Type B pancreatic cell (in vitro differentiated cells): ENCODE results near the gene B3GNT7. TPM values are rescaled to one million over a fixed set of nuclear protein-coding genes. Genes with fewer than 3 reads are reported as not detected.

Experiments used
- DNase-seq: peaks from one replicate; pipeline ENCODE4 v3.0.0; 2021; ENCODE audit warnings: mixed read lengths; ENCODE audit not compliant: unreplicated experiment; ENCODE audit errors: extremely low spot score
- H3K27ac Mint-ChIP-seq: 2 replicates; pipeline ENCODE4 v1.8.0; 2021; ENCODE audit warnings: mild to moderate bottlenecking, mixed read lengths
- H3K27me3 Mint-ChIP-seq: 2 replicates; pipeline ENCODE4 v1.8.0; 2021; ENCODE audit warnings: mixed read lengths
- H3K36me3 Mint-ChIP-seq: 2 replicates; pipeline ENCODE4 v1.8.0; 2021; ENCODE audit warnings: mixed read lengths
- H3K4me1 Mint-ChIP-seq: one replicate; pipeline ENCODE4 v1.8.0; 2021; ENCODE audit warnings: mixed read lengths; ENCODE audit not compliant: unreplicated experiment
- H3K4me3 Mint-ChIP-seq: 2 replicates; pipeline ENCODE4 v1.8.0; 2021; ENCODE audit warnings: mild to moderate bottlenecking, mixed read lengths
- H3K9me3 Mint-ChIP-seq: 2 replicates; pipeline ENCODE4 v1.8.0; 2021; ENCODE audit warnings: mixed read lengths
- total RNA-seq: library from RNA; stranded (reverse); gene quantifications from 2 replicates; pipeline ENCODE4 v1.2.1, GENCODE V29; 2021; ENCODE audit warnings: low replicate concordance
- TF ChIP-seq, protein P1 (sequence below): fragments of 200-600 bp; sonication (generic); conservative IDR thresholded peaks from 2 replicates; pipeline ENCODE4 v1.5.0; 2021; ENCODE audit warnings: antibody characterized with exemption, mild to moderate bottlenecking

B3GNT7 gene
- total RNA-seq, 1 donor from 2014 or later, result 6.8 TPM

DNA sequence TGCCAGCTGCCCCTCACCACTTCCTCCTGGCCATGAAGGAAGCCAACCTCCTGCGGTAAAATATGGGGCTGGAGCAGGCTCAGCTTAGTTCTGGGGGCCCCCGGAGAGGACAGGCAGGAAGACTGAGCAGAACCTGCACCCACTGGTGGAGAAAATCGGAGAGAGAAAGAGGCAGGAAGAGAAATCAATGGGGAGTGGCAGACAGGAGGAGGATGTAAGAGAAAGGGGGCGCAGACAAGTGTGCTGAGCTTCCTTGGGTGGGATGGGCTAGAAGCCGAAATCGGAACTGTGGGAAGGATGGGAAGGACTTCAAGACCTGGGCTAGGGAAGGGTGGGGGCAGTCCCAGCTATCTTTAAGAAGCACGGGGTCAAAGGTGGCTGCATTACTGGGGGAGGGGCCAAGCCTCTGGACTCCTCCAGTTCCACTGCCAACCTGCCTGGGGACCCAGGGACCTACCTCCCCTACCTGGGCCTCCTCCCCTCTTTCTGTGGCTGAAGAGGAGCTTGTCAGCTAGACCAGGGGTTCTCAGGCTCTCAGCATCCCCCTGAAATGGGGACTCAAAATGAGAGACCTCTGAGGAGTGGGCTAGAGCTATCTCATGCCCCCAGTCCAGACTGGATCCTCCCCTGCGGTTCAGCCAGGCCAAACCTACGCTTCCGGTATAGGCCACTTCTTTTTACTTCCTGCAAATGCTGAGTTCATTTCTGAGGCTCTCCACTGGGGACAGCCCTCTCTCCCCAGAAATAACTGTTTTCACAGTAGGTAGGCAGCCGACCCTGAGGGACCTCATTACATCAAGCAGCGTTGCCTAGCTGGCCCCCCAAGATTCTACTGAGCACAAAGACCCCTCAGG is 33.6 kb upstream of the B3GNT7 start:
- H3K4me1 Mint-ChIP-seq, result peaks cover 7% of the 10 kb centered on the region
- DNase-seq, result no peak

DNA sequence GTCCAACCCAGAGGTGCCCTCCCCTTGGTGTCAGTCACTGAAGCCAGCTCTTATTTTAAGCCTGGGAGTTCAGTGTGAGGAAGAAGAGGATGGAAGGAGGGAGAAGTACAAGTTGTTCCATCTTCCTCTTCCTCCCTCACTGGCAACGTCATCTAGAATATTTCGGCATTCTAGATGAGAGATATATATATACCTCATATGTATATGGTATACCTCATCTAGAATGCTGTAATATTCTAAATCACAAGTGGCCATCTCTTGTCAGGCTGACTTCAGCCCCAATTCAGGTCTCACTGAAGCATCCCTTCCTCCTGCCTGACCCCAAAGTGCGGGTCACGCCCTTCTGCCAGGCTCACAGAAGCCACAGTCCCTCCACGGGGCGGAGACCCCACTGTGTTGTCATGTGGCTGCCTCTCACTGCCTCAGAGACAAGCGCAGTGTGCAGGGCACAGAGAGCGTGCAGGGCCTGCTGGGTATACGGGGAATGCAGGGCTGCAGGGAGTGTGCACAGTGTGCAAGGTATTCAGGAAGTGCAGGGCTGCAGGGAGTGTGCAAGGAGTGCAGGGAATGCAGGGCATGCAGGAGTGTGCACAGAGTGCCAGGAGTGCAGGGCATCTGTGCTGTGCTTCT is 32.8 kb upstream of the B3GNT7 start:
- Mint-ChIP-seq H3K36me3 (peaks cover 8% of the 10 kb centered on the region), H3K4me1 (peaks cover 7% of the 10 kb centered on the region), H3K4me3 (no peak overlapping the region), H3K27ac (peak overlapping the region; percentile 17), H3K27me3 (no peaks in the 10 kb centered on the region), H3K9me3 (no peaks in the 10 kb centered on the region)
- TF ChIP-seq, protein P1, sequence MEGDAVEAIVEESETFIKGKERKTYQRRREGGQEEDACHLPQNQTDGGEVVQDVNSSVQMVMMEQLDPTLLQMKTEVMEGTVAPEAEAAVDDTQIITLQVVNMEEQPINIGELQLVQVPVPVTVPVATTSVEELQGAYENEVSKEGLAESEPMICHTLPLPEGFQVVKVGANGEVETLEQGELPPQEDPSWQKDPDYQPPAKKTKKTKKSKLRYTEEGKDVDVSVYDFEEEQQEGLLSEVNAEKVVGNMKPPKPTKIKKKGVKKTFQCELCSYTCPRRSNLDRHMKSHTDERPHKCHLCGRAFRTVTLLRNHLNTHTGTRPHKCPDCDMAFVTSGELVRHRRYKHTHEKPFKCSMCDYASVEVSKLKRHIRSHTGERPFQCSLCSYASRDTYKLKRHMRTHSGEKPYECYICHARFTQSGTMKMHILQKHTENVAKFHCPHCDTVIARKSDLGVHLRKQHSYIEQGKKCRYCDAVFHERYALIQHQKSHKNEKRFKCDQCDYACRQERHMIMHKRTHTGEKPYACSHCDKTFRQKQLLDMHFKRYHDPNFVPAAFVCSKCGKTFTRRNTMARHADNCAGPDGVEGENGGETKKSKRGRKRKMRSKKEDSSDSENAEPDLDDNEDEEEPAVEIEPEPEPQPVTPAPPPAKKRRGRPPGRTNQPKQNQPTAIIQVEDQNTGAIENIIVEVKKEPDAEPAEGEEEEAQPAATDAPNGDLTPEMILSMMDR, result no peak
- DNase-seq, result no peak

More for the DNA sequence above, 33.6 kb upstream of the B3GNT7 start:
- TF ChIP-seq, protein P1, result no peak
- Mint-ChIP-seq H3K9me3 (no peaks in the 10 kb centered on the region), H3K4me3 (no peak overlapping the region), H3K36me3 (peaks cover 8% of the 10 kb centered on the region), H3K27ac (no peak overlapping the region), H3K27me3 (no peaks in the 10 kb centered on the region)

DNA sequence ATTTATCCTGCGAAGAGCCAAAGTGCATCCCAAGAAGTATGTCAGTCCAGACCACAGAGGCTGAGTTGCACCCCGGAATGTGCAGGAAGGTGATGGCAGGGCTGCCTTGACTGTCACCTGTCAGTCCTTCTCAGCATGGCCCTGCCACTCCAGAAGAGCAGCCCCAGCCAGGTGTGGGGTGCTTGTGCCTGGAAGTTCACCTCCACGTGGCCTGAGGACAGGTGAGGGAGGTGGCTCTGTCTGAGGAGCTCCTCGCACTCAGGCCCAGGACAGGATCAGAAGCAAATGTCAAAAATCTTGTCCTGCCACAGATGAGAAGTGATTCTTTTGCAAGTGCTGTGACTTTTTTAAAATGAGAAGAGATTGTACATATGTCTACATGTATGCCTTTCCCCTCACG is 31.4 kb upstream of the B3GNT7 start:
- Mint-ChIP-seq H3K4me3 (no peak overlapping the region), H3K27me3 (no peaks in the 10 kb centered on the region)

DNA sequence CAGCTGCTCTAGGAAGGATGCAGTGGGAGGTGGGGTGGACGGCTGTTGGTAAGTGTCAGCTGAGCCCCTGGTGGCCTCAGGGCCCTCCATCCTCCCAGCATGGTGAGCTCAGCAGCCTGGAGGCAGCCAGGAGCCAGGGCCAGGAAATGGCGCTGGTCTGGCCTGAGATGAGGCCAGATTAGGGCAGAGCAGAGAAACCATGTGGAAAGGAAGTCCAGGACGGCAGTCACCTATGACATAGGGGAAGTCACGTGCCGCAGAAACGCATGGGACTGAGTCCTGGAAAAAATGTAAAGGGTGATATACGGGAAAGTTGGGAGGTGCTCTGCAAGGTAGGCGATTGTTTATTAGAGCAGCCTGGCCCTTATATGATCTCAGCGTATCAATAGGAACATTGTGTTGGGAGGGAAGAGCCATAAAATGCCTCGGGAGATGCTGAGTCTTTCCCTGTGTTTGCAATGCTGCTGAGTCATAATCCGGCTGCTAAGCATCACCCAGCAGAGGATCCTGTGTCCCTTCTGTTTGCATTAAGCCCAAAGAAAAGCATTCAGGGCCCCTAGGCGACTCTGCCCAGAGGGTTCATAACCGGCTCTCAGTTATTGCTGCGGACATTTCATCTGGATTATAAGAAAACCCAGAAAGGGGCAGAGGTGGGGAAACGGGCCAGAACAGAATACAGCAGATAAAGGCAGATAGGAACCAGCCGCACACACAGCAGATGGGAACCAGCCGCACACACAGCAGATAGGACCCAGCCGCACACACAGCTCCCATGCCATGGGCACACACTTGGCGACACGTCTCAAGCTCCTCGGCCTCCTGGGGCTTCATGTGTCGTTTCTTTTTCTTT is 30.3 kb upstream of the B3GNT7 start:
- no peaks in the 10 kb centered on the region for H3K9me3 Mint-ChIP-seq
- H3K27me3 Mint-ChIP-seq, result no peaks in the 10 kb centered on the region
- H3K27ac Mint-ChIP-seq, result peak overlapping the region; percentile 74
- H3K4me1 Mint-ChIP-seq, result peaks cover 12% of the 10 kb centered on the region
- H3K36me3 Mint-ChIP-seq, result peaks cover 4% of the 10 kb centered on the region
- TF ChIP-seq, protein P1, result no peak
- no peak for DNase-seq
- H3K4me3 Mint-ChIP-seq, result peak overlapping the region; percentile 29

More for the DNA sequence above, 31.4 kb upstream of the B3GNT7 start:
- Mint-ChIP-seq H3K9me3 (no peaks in the 10 kb centered on the region), H3K27ac (no peak overlapping the region), H3K4me1 (peaks cover 12% of the 10 kb centered on the region), H3K36me3 (peaks cover 8% of the 10 kb centered on the region)
- TF ChIP-seq, protein P1, result no peak
- no peak for DNase-seq

DNA sequence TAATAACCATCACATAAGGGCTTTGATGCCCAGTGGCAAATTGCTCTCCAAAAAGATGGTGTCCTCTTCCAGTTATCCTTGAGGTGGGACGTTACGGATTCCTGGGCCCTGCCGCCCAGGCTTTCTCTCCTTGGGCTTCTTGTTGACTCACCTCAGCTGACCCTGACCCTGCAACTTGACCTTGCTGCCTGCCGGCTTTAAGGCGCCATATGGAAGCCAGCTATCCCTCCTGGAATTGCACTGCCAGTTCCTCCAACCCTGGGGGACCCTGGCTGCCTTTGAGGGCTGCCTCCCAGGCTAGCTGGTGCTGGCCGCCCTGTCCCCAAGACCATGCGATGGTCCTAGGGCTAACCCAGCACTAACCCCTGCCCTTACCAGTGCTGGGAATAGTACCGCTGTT is 28.3 kb upstream of the B3GNT7 start:
- Mint-ChIP-seq H3K27me3 (no peaks in the 10 kb centered on the region), H3K4me3 (no peak overlapping the region), H3K27ac (no peak overlapping the region), H3K36me3 (peaks cover 4% of the 10 kb centered on the region), H3K4me1 (peaks cover 12% of the 10 kb centered on the region), H3K9me3 (no peaks in the 10 kb centered on the region)
- TF ChIP-seq, protein P1, result no peak
- DNase-seq, result no peak
